Astrocyte (in vitro differentiated cells and primary cell): ENCODE results near the gene TRPM2. TPM values are rescaled to one million over a fixed set of nuclear protein-coding genes. Genes with fewer than 3 reads are reported as not detected.

Experiments used
- DNase-seq: peaks from one replicate; pipeline ENCODE4 v3.0.0-alpha.2; 2010; ENCODE audit warnings: low read depth
- FAIRE-seq: peaks from 2 replicates; lab custom pipeline; 2011; peaks lifted over from hg19 to GRCh38; lab: Jason Lieb, UNC
- H2AFZ ChIP-seq: 2 replicates; pipeline ENCODE4 v1.6.0; 2012; ENCODE audit warnings: low read depth, low read length, inconsistent platforms
- H3K27ac ChIP-seq: 2 replicates; pipeline ENCODE4 v1.5.1; 2011; ENCODE audit warnings: low read depth, low read length, inconsistent platforms
- H3K27me3 ChIP-seq: 2 replicates; pipeline ENCODE4 v1.6.0; 2011; ENCODE audit warnings: low read length, inconsistent platforms; ENCODE audit not compliant: insufficient read depth
- H3K36me3 ChIP-seq: 2 replicates; pipeline ENCODE4 v1.5.1; 2011; ENCODE audit warnings: low read length, inconsistent platforms; ENCODE audit not compliant: insufficient read depth
- H3K4me1 ChIP-seq: 2 replicates; pipeline ENCODE4 v1.5.1; 2011; ENCODE audit warnings: low read length, inconsistent platforms; ENCODE audit not compliant: insufficient read depth
- H3K4me2 ChIP-seq: 2 replicates; pipeline ENCODE4 v1.6.0; 2012; ENCODE audit warnings: low read length, inconsistent platforms
- H3K4me3 ChIP-seq: 2 replicates; pipeline ENCODE4 v1.5.1; 2011; ENCODE audit warnings: low read depth, mild to moderate bottlenecking, low read length, inconsistent platforms; ENCODE audit not compliant: insufficient read depth
- H3K79me2 ChIP-seq: 2 replicates; pipeline ENCODE4 v1.6.0; 2012; ENCODE audit warnings: mild to moderate bottlenecking, low read length, inconsistent platforms; ENCODE audit not compliant: insufficient read depth
- H3K9ac ChIP-seq: 2 replicates; pipeline ENCODE4 v1.6.0; 2012; ENCODE audit warnings: mild to moderate bottlenecking, low read length, inconsistent platforms
- H3K9me3 ChIP-seq: 2 replicates; pipeline ENCODE4 v1.5.1; 2012; ENCODE audit warnings: low read depth, mild to moderate bottlenecking, low read length, inconsistent platforms; ENCODE audit not compliant: insufficient read depth
- H4K20me1 ChIP-seq: 2 replicates; pipeline ENCODE4 v1.6.0; 2012; ENCODE audit warnings: low read length, inconsistent platforms; ENCODE audit not compliant: insufficient read depth
- H3K27ac Mint-ChIP-seq: one replicate; pipeline ENCODE4 v1.8.0; 2021; ENCODE audit warnings: mild to moderate bottlenecking, mixed read lengths; ENCODE audit not compliant: unreplicated experiment
- H3K27me3 Mint-ChIP-seq: one replicate; pipeline ENCODE4 v1.8.0; 2021; ENCODE audit warnings: low read depth, mixed read lengths; ENCODE audit not compliant: unreplicated experiment
- H3K36me3 Mint-ChIP-seq: one replicate; pipeline ENCODE4 v1.8.0; 2021; ENCODE audit warnings: low read depth, mixed read lengths; ENCODE audit not compliant: unreplicated experiment
- H3K4me1 Mint-ChIP-seq: one replicate; pipeline ENCODE4 v1.8.0; 2021; ENCODE audit warnings: low read depth, mixed read lengths; ENCODE audit not compliant: unreplicated experiment
- H3K4me3 Mint-ChIP-seq: one replicate; pipeline ENCODE4 v1.8.0; 2021; ENCODE audit warnings: mild to moderate bottlenecking, moderate library complexity, mixed read lengths; ENCODE audit not compliant: unreplicated experiment
- H3K9me3 Mint-ChIP-seq: one replicate; pipeline ENCODE4 v1.8.0; 2021; ENCODE audit warnings: mild to moderate bottlenecking, mixed read lengths; ENCODE audit not compliant: unreplicated experiment
- CTCF ChIP-seq: IDR thresholded peaks from 2 replicates; pipeline ENCODE4 v1.5.1; 2011; ENCODE audit warnings: low read depth, mild to moderate bottlenecking, inconsistent platforms, low read length, moderate library complexity; ENCODE audit not compliant: insufficient read depth
- EZH2 ChIP-seq: IDR thresholded peaks from 2 replicates; pipeline ENCODE4 v1.6.1; 2012; ENCODE audit warnings: mild to moderate bottlenecking, low read length, inconsistent platforms; ENCODE audit not compliant: insufficient read depth
- total RNA-seq: library from RNA; stranded (reverse); gene quantifications from 2 replicates; pipeline ENCODE4 v1.2.1, GENCODE V29; 2021

TRPM2 gene
- total RNA-seq, 1 donor from 2014 or later: 0.79 TPM

- Mint-ChIP-seq H3K27me3 (peaks cover 22% of the 10 kb centered on the region), H3K4me1 (peaks cover 3% of the 10 kb centered on the region), H3K9me3 (peaks cover 6% of the 10 kb centered on the region), H3K27ac (no peak overlapping the region), H3K4me3 (no peak overlapping the region), H3K36me3 (no peaks in the 10 kb centered on the region)
- H3K4me1 ChIP-seq: no peaks in the 10 kb centered on the region
- H2AFZ ChIP-seq: no peak overlapping the region
- H4K20me1 ChIP-seq: no peaks in the 10 kb centered on the region
- TF ChIP-seq CTCF: no peak
- no peak for TF ChIP-seq EZH2
- DNase-seq (no peak), FAIRE-seq (no peak)
- H3K4me3 ChIP-seq: no peak overlapping the region
- peaks cover 11% of the 10 kb centered on the region for H3K9me3 ChIP-seq
- no peak overlapping the region for H3K9ac ChIP-seq
- H3K27me3 ChIP-seq: no peaks in the 10 kb centered on the region
- H3K36me3 ChIP-seq: no peaks in the 10 kb centered on the region
- H3K79me2 ChIP-seq: no peaks in the 10 kb centered on the region
- no peak overlapping the region for H3K27ac ChIP-seq
- no peak overlapping the region for H3K4me2 ChIP-seq
These were observed 65.4 kb downstream of the TRPM2 start for GRCh38 chr21:44418876-44419230.

- Histone ChIP-seq H3K27ac (no peak overlapping the region), H3K36me3 (no peaks in the 10 kb centered on the region), H3K4me3 (no peak overlapping the region), H3K79me2 (no peaks in the 10 kb centered on the region), H2AFZ (no peak overlapping the region), H4K20me1 (no peaks in the 10 kb centered on the region), H3K27me3 (no peaks in the 10 kb centered on the region), H3K4me2 (no peak overlapping the region), H3K4me1 (no peaks in the 10 kb centered on the region), H3K9ac (no peak overlapping the region), H3K9me3 (peaks cover 11% of the 10 kb centered on the region)
- peaks cover 14% of the 10 kb centered on the region for H3K27me3 Mint-ChIP-seq
- peaks cover 6% of the 10 kb centered on the region for H3K9me3 Mint-ChIP-seq
- FAIRE-seq (no peak), DNase-seq (no peak)
- H3K36me3 Mint-ChIP-seq: no peaks in the 10 kb centered on the region
- H3K27ac Mint-ChIP-seq: no peak overlapping the region
- peaks cover 3% of the 10 kb centered on the region for H3K4me1 Mint-ChIP-seq
- no peak for TF ChIP-seq CTCF
- no peak for TF ChIP-seq EZH2
- H3K4me3 Mint-ChIP-seq: no peak overlapping the region
These were observed 66.3 kb downstream of the TRPM2 start for GRCh38 chr21:44419679-44420078.

- Mint-ChIP-seq H3K4me1 (no peaks in the 10 kb centered on the region), H3K4me3 (no peak overlapping the region), H3K36me3 (no peaks in the 10 kb centered on the region), H3K27me3 (peaks cover 9% of the 10 kb centered on the region), H3K27ac (no peak overlapping the region), H3K9me3 (peaks cover 6% of the 10 kb centered on the region)
- H3K4me2 ChIP-seq: no peak overlapping the region
- H3K9ac ChIP-seq: no peak overlapping the region
- TF ChIP-seq EZH2: no peak
- no peak for TF ChIP-seq CTCF
- H3K27ac ChIP-seq: no peak overlapping the region
- H2AFZ ChIP-seq: no peak overlapping the region
- no peaks in the 10 kb centered on the region for H3K27me3 ChIP-seq
- H3K79me2 ChIP-seq: no peaks in the 10 kb centered on the region
- no peak overlapping the region for H3K4me3 ChIP-seq
- H3K9me3 ChIP-seq: peaks cover 11% of the 10 kb centered on the region
- DNase-seq (no peak), FAIRE-seq (no peak)
- H3K4me1 ChIP-seq: no peaks in the 10 kb centered on the region
- H3K36me3 ChIP-seq: no peaks in the 10 kb centered on the region
- no peaks in the 10 kb centered on the region for H4K20me1 ChIP-seq
These were observed 67.2 kb downstream of the TRPM2 start for GRCh38 chr21:44420416-44421205.
